Measurements from ENCODE around the gene MGP.

DNA sequence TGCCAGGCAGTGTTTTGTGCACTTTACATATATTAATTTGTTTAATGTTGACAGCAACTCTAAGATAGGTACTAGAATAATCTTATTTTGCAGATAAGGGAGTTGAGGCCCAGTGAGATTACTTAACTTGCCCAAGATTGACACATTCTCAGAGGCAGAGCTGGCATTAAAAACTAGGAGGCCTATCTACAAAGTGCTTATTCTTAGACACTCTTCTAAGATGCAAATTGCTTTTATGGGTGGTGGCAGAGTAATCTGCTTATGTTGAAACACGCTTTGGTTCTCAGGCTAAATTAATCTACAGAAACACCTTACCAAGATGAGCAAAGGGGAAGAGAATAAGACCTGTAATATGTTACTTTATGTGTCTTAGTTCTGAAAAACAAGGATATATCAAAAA is 7.2 kb downstream of the MGP start:
- TF ChIP-seq, protein P1, sequence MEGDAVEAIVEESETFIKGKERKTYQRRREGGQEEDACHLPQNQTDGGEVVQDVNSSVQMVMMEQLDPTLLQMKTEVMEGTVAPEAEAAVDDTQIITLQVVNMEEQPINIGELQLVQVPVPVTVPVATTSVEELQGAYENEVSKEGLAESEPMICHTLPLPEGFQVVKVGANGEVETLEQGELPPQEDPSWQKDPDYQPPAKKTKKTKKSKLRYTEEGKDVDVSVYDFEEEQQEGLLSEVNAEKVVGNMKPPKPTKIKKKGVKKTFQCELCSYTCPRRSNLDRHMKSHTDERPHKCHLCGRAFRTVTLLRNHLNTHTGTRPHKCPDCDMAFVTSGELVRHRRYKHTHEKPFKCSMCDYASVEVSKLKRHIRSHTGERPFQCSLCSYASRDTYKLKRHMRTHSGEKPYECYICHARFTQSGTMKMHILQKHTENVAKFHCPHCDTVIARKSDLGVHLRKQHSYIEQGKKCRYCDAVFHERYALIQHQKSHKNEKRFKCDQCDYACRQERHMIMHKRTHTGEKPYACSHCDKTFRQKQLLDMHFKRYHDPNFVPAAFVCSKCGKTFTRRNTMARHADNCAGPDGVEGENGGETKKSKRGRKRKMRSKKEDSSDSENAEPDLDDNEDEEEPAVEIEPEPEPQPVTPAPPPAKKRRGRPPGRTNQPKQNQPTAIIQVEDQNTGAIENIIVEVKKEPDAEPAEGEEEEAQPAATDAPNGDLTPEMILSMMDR (IDR thresholded peaks at IDR 0.05; ENCODE audit: low read length), result no peak
- no peak for TF ChIP-seq EZH2 (IDR thresholded peaks at IDR 0.05; ENCODE audit: borderline replicate concordance, low read length)
